ENCODE measurements around the gene COL2A1.

Gene COL2A1

GRCh38 chr12:48010366-48010970, 6.2 kb upstream of the COL2A1 start:
- ATAC-seq, result no peak
- TF ChIP-seq ZFP30 (CRISPR knock-in tag; IDR thresholded peaks at IDR 0.05) (no peak), ZFP3 (CRISPR knock-in tag; IDR thresholded peaks at IDR 0.05) (no peak), ZNF8 (CRISPR knock-in tag; IDR thresholded peaks at IDR 0.05) (no peak), ZNF70 (CRISPR knock-in tag; IDR thresholded peaks at IDR 0.05) (no peak), ZC3H10 (CRISPR knock-in tag; IDR thresholded peaks at IDR 0.05) (no peak), CSRNP3 (CRISPR knock-in tag; IDR thresholded peaks at IDR 0.05) (no peak)

- no peak for ATAC-seq
- TF ChIP-seq CSDC2 (CRISPR knock-in tag; IDR thresholded peaks at IDR 0.05) (no peak), ZC3H10 (CRISPR knock-in tag; IDR thresholded peaks at IDR 0.05) (no peak), RARB (CRISPR knock-in tag; IDR thresholded peaks at IDR 0.05) (no peak), ZNF565 (CRISPR knock-in tag; conservative IDR thresholded peaks at IDR 0.05; ENCODE audit: low read depth) (no peak), GLIS3 (CRISPR knock-in tag; IDR thresholded peaks at IDR 0.05) (no peak), CREB5 (CRISPR knock-in tag; IDR thresholded peaks at IDR 0.05; ENCODE audit: low read depth) (no peak), OSR1 (CRISPR knock-in tag; IDR thresholded peaks at IDR 0.05) (no peak), TSHZ2 (CRISPR knock-in tag; IDR thresholded peaks at IDR 0.05) (no peak), PATZ1 (CRISPR knock-in tag; IDR thresholded peaks at IDR 0.05; ENCODE audit: borderline replicate concordance) (no peak), CSRNP3 (CRISPR knock-in tag; IDR thresholded peaks at IDR 0.05) (no peak), ZFP30 (CRISPR knock-in tag; IDR thresholded peaks at IDR 0.05) (no peak), SNAI2 (CRISPR knock-in tag; IDR thresholded peaks at IDR 0.05) (no peak), POU6F1 (CRISPR knock-in tag; IDR thresholded peaks at IDR 0.05; ENCODE audit: borderline replicate concordance, low read depth) (no peak), PPARA (CRISPR knock-in tag; IDR thresholded peaks at IDR 0.05; ENCODE audit: borderline replicate concordance) (no peak)
Measured at GRCh38 chr12:48009471-48009870, 5.2 kb upstream of the COL2A1 start.

- ATAC-seq, result no peak
- TF ChIP-seq PATZ1 (CRISPR knock-in tag; IDR thresholded peaks at IDR 0.05; ENCODE audit: borderline replicate concordance), result no peak
- TF ChIP-seq BACH2 (CRISPR knock-in tag; IDR thresholded peaks at IDR 0.05; ENCODE audit: borderline replicate concordance), result no peak
- no peak for TF ChIP-seq ISL1 (CRISPR knock-in tag; IDR thresholded peaks at IDR 0.05)
- TF ChIP-seq ZFP3 (CRISPR knock-in tag; IDR thresholded peaks at IDR 0.05), result no peak
- TF ChIP-seq ZC3H10 (CRISPR knock-in tag; IDR thresholded peaks at IDR 0.05), result no peak
- TF ChIP-seq CSRNP3 (CRISPR knock-in tag; IDR thresholded peaks at IDR 0.05), result no peak
- TF ChIP-seq CSDC2 (CRISPR knock-in tag; IDR thresholded peaks at IDR 0.05), result no peak
- TF ChIP-seq ZNF8 (CRISPR knock-in tag; IDR thresholded peaks at IDR 0.05), result no peak
- no peak for TF ChIP-seq SNAI2 (CRISPR knock-in tag; IDR thresholded peaks at IDR 0.05)
- TF ChIP-seq ARNTL (CRISPR knock-in tag; IDR thresholded peaks at IDR 0.05; ENCODE audit: borderline replicate concordance, low read depth), result no peak
- TF ChIP-seq TCF4 (CRISPR knock-in tag; IDR thresholded peaks at IDR 0.05; ENCODE audit: borderline replicate concordance), result no peak
- no peak for TF ChIP-seq GLIS3 (CRISPR knock-in tag; IDR thresholded peaks at IDR 0.05)
Measured at GRCh38 chr12:48008950-48009349, 4.7 kb upstream of the COL2A1 start.
